ENCODE data around the gene KCNK15.

DNA sequence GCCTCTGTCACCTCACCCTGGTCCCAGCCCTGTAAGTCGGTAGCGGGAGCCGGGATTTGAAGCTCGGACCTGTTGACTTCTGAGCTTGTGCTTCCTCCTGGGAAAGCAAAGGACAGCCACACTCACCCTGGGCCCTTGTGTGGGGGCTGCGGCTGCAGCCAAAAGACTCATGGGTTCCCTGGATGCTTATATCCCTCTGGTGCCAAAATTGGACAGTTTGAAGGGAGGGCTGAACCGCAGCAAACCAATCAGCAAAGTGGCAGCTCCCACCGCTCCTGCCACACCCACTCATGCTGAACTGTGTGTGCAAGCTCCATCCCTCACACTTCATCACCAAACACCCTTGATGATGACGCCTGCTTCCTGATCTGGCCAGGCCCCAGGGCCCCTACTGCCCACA is 34.4 kb upstream of the KCNK15 start:
- TF ChIP-seq, protein P1, sequence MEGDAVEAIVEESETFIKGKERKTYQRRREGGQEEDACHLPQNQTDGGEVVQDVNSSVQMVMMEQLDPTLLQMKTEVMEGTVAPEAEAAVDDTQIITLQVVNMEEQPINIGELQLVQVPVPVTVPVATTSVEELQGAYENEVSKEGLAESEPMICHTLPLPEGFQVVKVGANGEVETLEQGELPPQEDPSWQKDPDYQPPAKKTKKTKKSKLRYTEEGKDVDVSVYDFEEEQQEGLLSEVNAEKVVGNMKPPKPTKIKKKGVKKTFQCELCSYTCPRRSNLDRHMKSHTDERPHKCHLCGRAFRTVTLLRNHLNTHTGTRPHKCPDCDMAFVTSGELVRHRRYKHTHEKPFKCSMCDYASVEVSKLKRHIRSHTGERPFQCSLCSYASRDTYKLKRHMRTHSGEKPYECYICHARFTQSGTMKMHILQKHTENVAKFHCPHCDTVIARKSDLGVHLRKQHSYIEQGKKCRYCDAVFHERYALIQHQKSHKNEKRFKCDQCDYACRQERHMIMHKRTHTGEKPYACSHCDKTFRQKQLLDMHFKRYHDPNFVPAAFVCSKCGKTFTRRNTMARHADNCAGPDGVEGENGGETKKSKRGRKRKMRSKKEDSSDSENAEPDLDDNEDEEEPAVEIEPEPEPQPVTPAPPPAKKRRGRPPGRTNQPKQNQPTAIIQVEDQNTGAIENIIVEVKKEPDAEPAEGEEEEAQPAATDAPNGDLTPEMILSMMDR (IDR thresholded peaks at IDR 0.05), result no peak
- TF ChIP-seq POLR2A (IDR thresholded peaks at IDR 0.05), result no peak
